PFSK-1 (cell line): Measurements from ENCODE around the gene MAGI1.

Experiments used
- FOXP2 ChIP-seq: optimal IDR thresholded peaks from 2 replicates; pipeline ENCODE3; 2011; ENCODE audit warnings: borderline replicate concordance, control low read depth, inconsistent platforms; ENCODE audit not compliant: insufficient read depth; ENCODE audit errors: extremely low read length, extremely low read depth
- POLR2AphosphoS5 ChIP-seq: IDR thresholded peaks from 2 replicates; pipeline ENCODE4 v1.6.1; 2012; ENCODE audit warnings: low read depth, mild to moderate bottlenecking, control low read depth, low read length, moderate library complexity
- REST ChIP-seq, 2 experiments: IDR thresholded peaks; 2 replicates each; pipeline versions ENCODE4 v1.6.1 to v1.8.0; 2011 to 2012; ENCODE audit warnings: low read depth in 2 of 2, low read length in 2 of 2, control low read depth in 1 of 2, inconsistent platforms in 1 of 2, mild to moderate bottlenecking in 1 of 2, moderate library complexity in 1 of 2; ENCODE audit not compliant: insufficient read depth in 1 of 2
- SIN3A ChIP-seq: IDR thresholded peaks from 2 replicates; pipeline ENCODE4 v1.6.1; 2012; ENCODE audit warnings: mild to moderate bottlenecking, low read length, moderate library complexity, borderline replicate concordance; ENCODE audit not compliant: insufficient read depth
- TAF1 ChIP-seq: IDR thresholded peaks from 2 replicates; pipeline ENCODE4 v1.6.1; 2012; ENCODE audit warnings: low read length, control low read depth, borderline replicate concordance; ENCODE audit not compliant: insufficient read depth

MAGI1 gene

GRCh38 chr3:65339192-65339740 is 699.5 kb downstream of the MAGI1 start:
- TF ChIP-seq TAF1 (no peak), POLR2AphosphoS5 (no peak), FOXP2 (no peak), REST (IDR thresholded peaks at IDR 0.05; ENCODE audit: insufficient read depth in 1 of 2, low read depth in 2 of 2, low read length in 2 of 2) (no peak), SIN3A (no peak)

GRCh38 chr3:65338571-65338970 is 700.1 kb downstream of the MAGI1 start:
- no peak for TF ChIP-seq POLR2AphosphoS5

DNA sequence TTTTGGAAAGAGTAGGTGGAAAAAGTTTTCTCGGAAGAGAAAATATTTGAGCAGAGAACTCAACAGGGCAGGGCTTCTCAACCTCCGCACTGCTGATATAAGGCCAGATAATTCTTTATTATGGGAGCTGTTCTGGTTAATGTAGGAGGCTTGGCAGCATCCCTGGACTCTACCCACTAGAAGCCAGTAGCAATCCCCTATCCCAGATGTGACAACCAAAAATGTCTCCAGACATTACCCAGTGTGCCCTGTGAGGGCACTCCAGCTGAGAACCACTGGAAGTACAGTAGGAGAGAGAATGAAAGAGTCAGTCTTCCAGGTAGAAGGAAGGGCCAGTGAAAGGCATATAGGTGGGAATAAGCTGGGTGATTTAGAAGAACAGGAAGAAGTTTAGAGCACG is 703.1 kb downstream of the MAGI1 start:
- TF ChIP-seq POLR2AphosphoS5 (no peak), REST (IDR thresholded peaks at IDR 0.05; ENCODE audit: insufficient read depth in 1 of 2, low read depth in 2 of 2, low read length in 2 of 2) (no peak), TAF1 (no peak)

GRCh38 chr3:65334045-65334665 is 704.6 kb downstream of the MAGI1 start:
- TF ChIP-seq POLR2AphosphoS5 (no peak), SIN3A (no peak), TAF1 (no peak), FOXP2 (no peak), REST (IDR thresholded peaks at IDR 0.05; ENCODE audit: insufficient read depth in 1 of 2, low read depth in 2 of 2, low read length in 2 of 2) (no peak)

- no peak for TF ChIP-seq REST (IDR thresholded peaks at IDR 0.05; ENCODE audit: insufficient read depth in 1 of 2, low read depth in 2 of 2, low read length in 2 of 2)
- no peak for TF ChIP-seq FOXP2
- TF ChIP-seq POLR2AphosphoS5 = no peak
- no peak for TF ChIP-seq SIN3A
- TF ChIP-seq TAF1 = no peak
These were observed 707.0 kb downstream of the MAGI1 start for GRCh38 chr3:65331730-65332129.
